HCT116 (cell line): Measurements from ENCODE around the gene MSI2. TPM values are rescaled to one million over a fixed set of nuclear protein-coding genes. Genes with fewer than 3 reads are reported as not detected.

ENCODE experiments used
- ATAC-seq: fragments of 200-7000 bp; cut with Tn5 transposase; 2 replicates; pipeline ENCODE4 v1.9.1; 2020; ENCODE audit warnings: mild to moderate bottlenecking, moderate library complexity
- BruUV-seq: library from RNA; stranded (reverse); fragments of 400-500 nt; replicated peaks from 2 replicates; lab custom pipeline; 2021; lab: Mats Ljungman, UMichigan
- CTCF ChIA-PET: fragments of 300-600 bp; sonication (Branson Sonifier 250); formaldehyde crosslinking; loops from one replicate; lab custom pipeline; 2021; ENCODE audit warnings: antibody characterized with exemption; lab: Charles Lee
- POLR2A ChIA-PET: fragments of 300-600, 350-600 bp; sonication (Branson Sonifier 250); formaldehyde crosslinking; loops from one replicate; lab custom pipeline; 2021; ENCODE audit warnings: antibody characterized with exemption; lab: Charles Lee
- RAD21 ChIA-PET, 2 experiments: fragments of 300-600 bp; sonication (Branson Sonifier 250); formaldehyde crosslinking; loops; one replicate each; lab custom pipeline; 2023; ENCODE audit warnings: low total read pairs in 2 of 2; ENCODE audit not compliant: uncharacterized antibody in 2 of 2, unreplicated experiment in 2 of 2, low non-redundant PET in 1 of 2; lab: Charles Lee
- DNase-seq: peaks from one replicate; pipeline ENCODE4 v3.0.0-alpha.2; 2010; ENCODE audit warnings: low read depth, low spot score
- H2AFZ ChIP-seq: fragments of 200-600 bp; shearing (Covaris generic), sonication (generic); 2 replicates; pipeline ENCODE4 v1.6.1; 2017; ENCODE audit warnings: low read depth, mixed run types, mixed read lengths, antibody characterized with exemption, low read length; ENCODE audit not compliant: poor library complexity, severe bottlenecking
- H3K27ac ChIP-seq: 2 replicates; pipeline ENCODE4 v1.5.1; 2012; ENCODE audit warnings: low read depth, low read length
- H3K27me3 ChIP-seq: fragments of 200-600 bp; sonication (generic); 2 replicates; pipeline ENCODE4 v1.6.1; 2016; ENCODE audit warnings: mixed run types, low read length, mixed read lengths; ENCODE audit not compliant: insufficient read depth
- H3K36me3 ChIP-seq, 2 experiments: fragments of 200-500 bp in 1 of 2; fragments of 200-600 bp in 1 of 2; sonication (Bioruptor generic) in 1 of 2; sonication (generic) in 1 of 2; 2 replicates each; pipeline versions ENCODE4 v1.5.1 to v1.6.1; 2014 to 2016; ENCODE audit warnings: low read length in 2 of 2, inconsistent platforms in 1 of 2, mixed read lengths in 1 of 2, mixed run types in 1 of 2; ENCODE audit not compliant: insufficient read depth in 2 of 2, control insufficient read depth in 1 of 2
- H3K4me1 ChIP-seq, 2 experiments: fragments of 200-600 bp in 1 of 2; sonication (generic) in 1 of 2; 2 replicates each; pipeline versions ENCODE4 v1.5.1 to v1.6.1; 2012 to 2017; ENCODE audit warnings: low read length in 2 of 2, inconsistent platforms in 1 of 2, mild to moderate bottlenecking in 1 of 2, mixed read lengths in 1 of 2, mixed run types in 1 of 2, moderate library complexity in 1 of 2; ENCODE audit not compliant: insufficient read depth in 2 of 2, control insufficient read depth in 1 of 2
- H3K4me2 ChIP-seq: fragments of 200-600 bp; sonication (generic); 2 replicates; pipeline ENCODE4 v1.6.1; 2017; ENCODE audit warnings: mixed run types, low read length, mixed read lengths
- H3K4me3 ChIP-seq, 2 experiments: fragments of 200-600 bp in 1 of 2; sonication (generic) in 1 of 2; replicated peaks in 1 of 2; 2 replicates each; pipeline ENCODE4 v1.5.1; 2011 to 2016; ENCODE audit warnings: low read length in 2 of 2, control low read depth in 1 of 2, low read depth in 1 of 2, mild to moderate bottlenecking in 1 of 2, mixed read lengths in 1 of 2, mixed run types in 1 of 2
- H3K79me2 ChIP-seq: fragments of 200-600 bp; sonication (generic); 2 replicates; pipeline ENCODE4 v1.6.1; 2017; ENCODE audit warnings: mild to moderate bottlenecking, mixed run types, low read length, moderate library complexity, mixed read lengths; ENCODE audit not compliant: insufficient read depth
- H3K9ac ChIP-seq: fragments of 200-600 bp; sonication (generic); 2 replicates; pipeline ENCODE4 v1.6.1; 2016; ENCODE audit warnings: low read length, mixed read lengths
- H3K9me2 ChIP-seq: fragments of 200-600 bp; sonication (generic), shearing (Covaris generic); 2 replicates; pipeline ENCODE4 v1.6.1; 2017; ENCODE audit warnings: mixed run types, mild to moderate bottlenecking, moderate library complexity; ENCODE audit not compliant: insufficient read depth
- H3K9me3 ChIP-seq, 2 experiments: fragments of 200-500 bp in 1 of 2; fragments of 200-600 bp in 1 of 2; sonication (Bioruptor generic) in 1 of 2; sonication (generic) in 1 of 2; 2 replicates each; pipeline ENCODE4 v1.6.1; 2014 to 2017; ENCODE audit warnings: low read length in 2 of 2, mixed read lengths in 2 of 2, inconsistent platforms in 1 of 2, low read depth in 1 of 2, mild to moderate bottlenecking in 1 of 2, mixed run types in 1 of 2, moderate library complexity in 1 of 2; ENCODE audit not compliant: control insufficient read depth in 1 of 2, insufficient read depth in 1 of 2
- H4K20me1 ChIP-seq: fragments of 200-600 bp; sonication (generic), shearing (Covaris generic); 2 replicates; pipeline ENCODE4 v1.6.1; 2017; ENCODE audit warnings: mixed run types, mild to moderate bottlenecking, moderate library complexity; ENCODE audit not compliant: insufficient read depth
- CEBPB ChIP-seq: IDR thresholded peaks from 2 replicates; pipeline ENCODE4 v1.6.1; 2012; ENCODE audit warnings: low read depth
- EGR1 ChIP-seq: IDR thresholded peaks from 2 replicates; pipeline ENCODE4 v1.6.1; 2012; ENCODE audit warnings: low read depth
- ELF1 ChIP-seq: IDR thresholded peaks from 2 replicates; pipeline ENCODE4 v1.6.1; 2012; ENCODE audit warnings: low read depth, borderline replicate concordance
- EZH2 ChIP-seq: fragments of 200-600 bp; sonication (generic); IDR thresholded peaks from 2 replicates; pipeline ENCODE4 v1.6.1; 2017; ENCODE audit warnings: antibody characterized with exemption, mixed run types
- EZH2phosphoT487 ChIP-seq: fragments of 200-600 bp; IDR thresholded peaks from 2 replicates; pipeline ENCODE4 v1.6.1; 2018; ENCODE audit warnings: antibody characterized with exemption, borderline replicate concordance
- FOSL1 ChIP-seq: IDR thresholded peaks from 2 replicates; pipeline ENCODE4 v1.6.1; 2012; ENCODE audit warnings: low read depth
- POLR2A ChIP-seq: IDR thresholded peaks from 2 replicates; pipeline ENCODE4 v1.7.0; 2011; ENCODE audit warnings: borderline replicate concordance; ENCODE audit not compliant: insufficient read depth, insufficient read length; ENCODE audit errors: extremely low read depth
- RAD21 ChIP-seq: IDR thresholded peaks from 2 replicates; pipeline ENCODE4 v1.6.1; 2012; ENCODE audit warnings: low read depth, mild to moderate bottlenecking
- ZFX ChIP-seq: fragments of 450-650 bp; IDR thresholded peaks from 2 replicates; pipeline ENCODE4 v1.6.1; 2017
- intact Hi-C: fragments of 100-400 bp; cut with micrococcal nuclease; formaldehyde crosslinking; loops from 2 replicates; pipeline ENCODE4 v1.10.0; 2022
- total RNA-seq: library from RNA; stranded (reverse); gene quantifications from one replicate; pipeline ENCODE4 v1.2.1, GENCODE V29; 2021; ENCODE audit not compliant: unreplicated experiment
- TF ChIP-seq, protein P1 (sequence below): IDR thresholded peaks from 2 replicates; pipeline ENCODE4 v1.6.1; 2012
- TF ChIP-seq, protein P2 (sequence below): IDR thresholded peaks from 2 replicates; pipeline ENCODE4 v1.6.1; 2012
- TF ChIP-seq, protein P3 (sequence below): IDR thresholded peaks from 2 replicates; pipeline ENCODE4 v1.6.1; 2011; ENCODE audit warnings: mild to moderate bottlenecking, low read length, moderate library complexity; ENCODE audit not compliant: insufficient replicate concordance; ENCODE audit errors: extremely low read depth

The MSI2 gene
- total RNA-seq, 1 experiment from 2014 or later = 137 TPM

DNA sequence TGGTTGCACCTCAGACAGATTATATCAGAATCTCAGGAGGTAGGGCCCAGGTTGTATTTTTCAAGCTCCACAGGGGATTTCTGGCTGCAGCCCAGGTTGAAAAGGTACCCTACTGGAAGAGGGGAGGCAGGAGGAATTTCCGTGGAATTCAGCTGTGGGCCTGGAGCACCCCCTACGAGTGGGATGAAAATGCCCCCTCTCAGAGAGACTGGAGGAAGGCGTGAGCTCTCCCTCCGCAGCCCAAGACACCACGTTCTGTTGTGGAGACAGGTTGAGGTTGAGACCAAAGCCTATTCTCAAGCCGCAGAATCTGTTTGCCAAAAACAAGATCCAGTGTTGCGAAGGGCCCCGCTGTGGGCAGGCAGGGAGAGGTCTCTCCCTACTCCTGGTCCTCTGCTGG, 386.7 kb downstream of the MSI2 start (continued):
- TF ChIP-seq EZH2 = no peak
- no peak for TF ChIP-seq RAD21
- TF ChIP-seq, all 23 proteins: peak for 0

DNA sequence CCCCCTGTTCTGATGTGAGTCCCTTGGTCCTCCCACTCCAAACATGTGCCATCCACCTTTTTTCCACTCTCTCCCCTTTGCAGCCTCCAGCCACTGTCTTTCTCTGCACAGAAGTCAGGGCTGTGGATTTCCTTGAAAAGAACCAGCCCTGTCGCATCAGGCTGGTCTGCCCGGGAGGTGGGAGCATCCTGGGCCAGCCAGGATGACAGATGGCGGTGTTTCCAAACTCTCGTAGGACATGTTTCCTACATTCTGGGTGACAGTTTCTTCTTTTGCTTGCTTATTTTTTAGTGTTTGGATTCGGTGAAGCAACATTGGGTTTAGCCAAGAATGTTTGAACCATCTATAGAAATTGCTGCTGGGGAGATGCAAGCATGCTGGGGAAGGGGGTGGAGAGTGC, 388.0 kb downstream of the MSI2 start:
- TF ChIP-seq, protein P1, sequence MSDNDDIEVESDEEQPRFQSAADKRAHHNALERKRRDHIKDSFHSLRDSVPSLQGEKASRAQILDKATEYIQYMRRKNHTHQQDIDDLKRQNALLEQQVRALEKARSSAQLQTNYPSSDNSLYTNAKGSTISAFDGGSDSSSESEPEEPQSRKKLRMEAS = no peak
- no peak for TF ChIP-seq ELF1
- TF ChIP-seq EGR1 = no peak
- TF ChIP-seq EZH2phosphoT487 = no peak
- TF ChIP-seq, protein P2, sequence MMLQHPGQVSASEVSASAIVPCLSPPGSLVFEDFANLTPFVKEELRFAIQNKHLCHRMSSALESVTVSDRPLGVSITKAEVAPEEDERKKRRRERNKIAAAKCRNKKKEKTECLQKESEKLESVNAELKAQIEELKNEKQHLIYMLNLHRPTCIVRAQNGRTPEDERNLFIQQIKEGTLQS = no peak
- no peak for TF ChIP-seq FOSL1
- TF ChIP-seq ZFX = no peak
- no peak for TF ChIP-seq CEBPB
- TF ChIP-seq, protein P3, sequence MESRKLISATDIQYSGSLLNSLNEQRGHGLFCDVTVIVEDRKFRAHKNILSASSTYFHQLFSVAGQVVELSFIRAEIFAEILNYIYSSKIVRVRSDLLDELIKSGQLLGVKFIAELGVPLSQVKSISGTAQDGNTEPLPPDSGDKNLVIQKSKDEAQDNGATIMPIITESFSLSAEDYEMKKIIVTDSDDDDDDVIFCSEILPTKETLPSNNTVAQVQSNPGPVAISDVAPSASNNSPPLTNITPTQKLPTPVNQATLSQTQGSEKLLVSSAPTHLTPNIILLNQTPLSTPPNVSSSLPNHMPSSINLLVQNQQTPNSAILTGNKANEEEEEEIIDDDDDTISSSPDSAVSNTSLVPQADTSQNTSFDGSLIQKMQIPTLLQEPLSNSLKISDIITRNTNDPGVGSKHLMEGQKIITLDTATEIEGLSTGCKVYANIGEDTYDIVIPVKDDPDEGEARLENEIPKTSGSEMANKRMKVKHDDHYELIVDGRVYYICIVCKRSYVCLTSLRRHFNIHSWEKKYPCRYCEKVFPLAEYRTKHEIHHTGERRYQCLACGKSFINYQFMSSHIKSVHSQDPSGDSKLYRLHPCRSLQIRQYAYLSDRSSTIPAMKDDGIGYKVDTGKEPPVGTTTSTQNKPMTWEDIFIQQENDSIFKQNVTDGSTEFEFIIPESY = no peak
- no peak for TF ChIP-seq POLR2A
- no peak for TF ChIP-seq EZH2
- CTCF ChIA-PET = interaction anchor here (1.8 kb wide), 1 partner anchor 28 kb away, joined by 4 read pairs; no protein-coding TSS in a partner anchor
- Histone ChIP-seq H3K9me2 (no peaks in the 10 kb centered on the region), H4K20me1 (no peaks in the 10 kb centered on the region), H3K27me3 (no peaks in the 10 kb centered on the region), H3K4me3 (no peak overlapping the region), H2AFZ (no peak overlapping the region), H3K4me1 (peaks cover under 1 to 2% of the 10 kb centered on the region in 2 experiments; a peak in 1 of 4 replicates), H3K79me2 (no peaks in the 10 kb centered on the region), H3K4me2 (no peak overlapping the region), H3K36me3 (peaks cover 0 to 3% of the 10 kb centered on the region in 2 experiments; a peak in 1 of 4 replicates), H3K9ac (no peak overlapping the region), H3K27ac (no peak overlapping the region), H3K9me3 (no peaks in the 10 kb centered on the region)
- BruUV-seq = no TSS peak
- intact Hi-C loops = no loop called here
- no peak for DNase-seq
- RAD21 ChIA-PET = no interaction called here
- ATAC-seq = no peak
- POLR2A ChIA-PET = no interaction called here
